ENCODE measurements around the gene PROB1.
"Not testable (repeated sequence)": the region's sequence is repeated elsewhere in the genome, so short reads cannot be mapped to it uniquely, and the experiment has no call there.

The PROB1 gene

GRCh38 chr5:139358064-139358463 lies 36.8 kb downstream of the PROB1 start:
- TF ChIP-seq, protein P1, sequence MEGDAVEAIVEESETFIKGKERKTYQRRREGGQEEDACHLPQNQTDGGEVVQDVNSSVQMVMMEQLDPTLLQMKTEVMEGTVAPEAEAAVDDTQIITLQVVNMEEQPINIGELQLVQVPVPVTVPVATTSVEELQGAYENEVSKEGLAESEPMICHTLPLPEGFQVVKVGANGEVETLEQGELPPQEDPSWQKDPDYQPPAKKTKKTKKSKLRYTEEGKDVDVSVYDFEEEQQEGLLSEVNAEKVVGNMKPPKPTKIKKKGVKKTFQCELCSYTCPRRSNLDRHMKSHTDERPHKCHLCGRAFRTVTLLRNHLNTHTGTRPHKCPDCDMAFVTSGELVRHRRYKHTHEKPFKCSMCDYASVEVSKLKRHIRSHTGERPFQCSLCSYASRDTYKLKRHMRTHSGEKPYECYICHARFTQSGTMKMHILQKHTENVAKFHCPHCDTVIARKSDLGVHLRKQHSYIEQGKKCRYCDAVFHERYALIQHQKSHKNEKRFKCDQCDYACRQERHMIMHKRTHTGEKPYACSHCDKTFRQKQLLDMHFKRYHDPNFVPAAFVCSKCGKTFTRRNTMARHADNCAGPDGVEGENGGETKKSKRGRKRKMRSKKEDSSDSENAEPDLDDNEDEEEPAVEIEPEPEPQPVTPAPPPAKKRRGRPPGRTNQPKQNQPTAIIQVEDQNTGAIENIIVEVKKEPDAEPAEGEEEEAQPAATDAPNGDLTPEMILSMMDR (IDR thresholded peaks at IDR 0.05; ENCODE audit: control insufficient read depth, insufficient read depth, low read depth, low read length, missing control alignments), result no peak
- no peak for DNase-seq (ENCODE audit: low read depth)

GRCh38 chr5:139355900-139356299 lies 39.0 kb downstream of the PROB1 start:
- DNase-seq (ENCODE audit: low read depth); H3K4me3 ChIP-seq (ENCODE audit: control insufficient read depth, low read depth, low read length): not testable (repeated sequence)

More at GRCh38 chr5:139358064-139358463, 36.8 kb downstream of the PROB1 start:
- no peak overlapping the region for H3K4me3 ChIP-seq (ENCODE audit: control insufficient read depth, low read depth, low read length)

GRCh38 chr5:139354186-139354585 lies 40.7 kb downstream of the PROB1 start:
- TF ChIP-seq, protein P1 (IDR thresholded peaks at IDR 0.05; ENCODE audit: control insufficient read depth, insufficient read depth, low read depth, low read length, missing control alignments), result no peak
- DNase-seq (ENCODE audit: low read depth), result no peak
- no peak overlapping the region for H3K4me3 ChIP-seq (ENCODE audit: control insufficient read depth, low read depth, low read length)

DNA sequence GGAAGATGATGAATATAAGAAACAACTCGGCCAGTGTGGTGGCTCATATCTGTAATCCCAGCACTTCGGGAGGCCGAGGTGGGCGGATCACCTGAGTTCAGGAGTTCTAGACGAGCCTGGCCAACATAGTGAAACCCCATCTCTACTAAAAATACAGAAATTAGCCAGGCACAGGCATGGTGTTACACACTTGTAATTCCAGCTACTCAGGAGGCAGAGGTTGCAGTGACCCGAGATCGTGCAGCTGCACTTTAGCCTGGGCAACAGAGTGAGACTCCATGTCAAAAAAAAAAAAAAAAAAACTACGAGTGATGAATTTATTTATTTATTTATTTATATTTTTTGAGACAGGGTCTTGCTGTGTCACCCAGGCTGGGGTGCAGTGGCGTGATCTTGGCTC lies 47.0 kb downstream of the PROB1 start:
- not testable (repeated sequence) for DNase-seq (ENCODE audit: low read depth); H3K4me3 ChIP-seq (ENCODE audit: control insufficient read depth, low read depth, low read length)

- not testable (repeated sequence) for H3K4me3 ChIP-seq (ENCODE audit: control insufficient read depth, low read depth, low read length)
Observed at GRCh38 chr5:139345442-139345841, 49.5 kb downstream of the PROB1 start.

GRCh38 chr5:139344177-139344576 lies 50.7 kb downstream of the PROB1 start:
- DNase-seq (ENCODE audit: low read depth), result no peak
- no peak overlapping the region for H3K4me3 ChIP-seq (ENCODE audit: control insufficient read depth, low read depth, low read length)
- TF ChIP-seq, protein P1 (IDR thresholded peaks at IDR 0.05; ENCODE audit: control insufficient read depth, insufficient read depth, low read depth, low read length, missing control alignments), result no peak

More at GRCh38 chr5:139345442-139345841, 49.5 kb downstream of the PROB1 start:
- not testable (repeated sequence) for DNase-seq (ENCODE audit: low read depth)

DNA sequence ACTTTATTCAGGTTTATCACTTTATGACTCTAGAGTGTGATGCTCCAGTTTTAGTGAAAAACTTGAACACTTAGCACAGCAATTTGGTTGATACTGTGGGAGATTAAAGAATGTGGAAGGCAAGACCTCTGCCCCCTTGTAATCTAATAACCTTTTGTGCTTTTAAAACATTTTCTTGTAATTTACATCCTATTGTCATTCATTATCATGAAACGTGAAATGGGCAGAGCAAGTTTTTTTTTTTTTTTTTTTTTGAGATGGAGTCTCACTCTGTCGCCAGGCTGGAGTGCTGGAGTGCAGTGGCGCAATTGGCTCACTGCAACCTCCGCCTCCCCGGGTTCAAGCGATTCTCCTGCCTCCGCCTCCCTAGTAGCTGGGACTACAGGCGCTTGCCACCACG lies 51.4 kb downstream of the PROB1 start:
- DNase-seq (ENCODE audit: low read depth), result no peak
- TF ChIP-seq, protein P1 (IDR thresholded peaks at IDR 0.05; ENCODE audit: control insufficient read depth, insufficient read depth, low read depth, low read length, missing control alignments), result no peak
- peak overlapping the region; percentile 75 for H3K4me3 ChIP-seq (ENCODE audit: control insufficient read depth, low read depth, low read length)

GRCh38 chr5:139342423-139342723 lies 52.5 kb downstream of the PROB1 start:
- peak overlapping the region; percentile 75 for H3K4me3 ChIP-seq (ENCODE audit: control insufficient read depth, low read depth, low read length)
- no peak for DNase-seq (ENCODE audit: low read depth)
- TF ChIP-seq, protein P1 (IDR thresholded peaks at IDR 0.05; ENCODE audit: control insufficient read depth, insufficient read depth, low read depth, low read length, missing control alignments), result no peak

Data from AG09309 (cell line).